Measurements from ENCODE around the gene SVEP1. TPM values are rescaled to one million over a fixed set of nuclear protein-coding genes. Genes with fewer than 3 reads are reported as not detected.
"Not testable (repeated sequence)": the region's sequence is repeated elsewhere in the genome, so short reads cannot be mapped to it uniquely, and the experiment has no call there.

SVEP1 gene
- total RNA-seq, 1 donor from 2014 or later: 0.20 TPM

GRCh38 chr9:110447476-110447875 lies 132.1 kb downstream of the SVEP1 start:
- DNase-seq (ENCODE audit: low read depth, low spot score): no peak

GRCh38 chr9:110446171-110446570 lies 133.4 kb downstream of the SVEP1 start:
- DNase-seq (ENCODE audit: low read depth, low spot score): no peak

- no peak for DNase-seq (ENCODE audit: low read depth, low spot score)
These were observed 134.6 kb downstream of the SVEP1 start for GRCh38 chr9:110444911-110445310.

GRCh38 chr9:110443866-110444220 lies 135.7 kb downstream of the SVEP1 start:
- DNase-seq (ENCODE audit: low read depth, low spot score): no peak

GRCh38 chr9:110443146-110443865 lies 136.2 kb downstream of the SVEP1 start:
- no peak for DNase-seq (ENCODE audit: low read depth, low spot score)

GRCh38 chr9:110440796-110441195 lies 138.7 kb downstream of the SVEP1 start:
- no peak for DNase-seq (ENCODE audit: low read depth, low spot score)

GRCh38 chr9:110440172-110440571 lies 139.4 kb downstream of the SVEP1 start:
- DNase-seq (ENCODE audit: low read depth, low spot score): no peak

GRCh38 chr9:110432253-110432652 lies 147.3 kb downstream of the SVEP1 start:
- DNase-seq (ENCODE audit: low read depth, low spot score): no peak

- DNase-seq (ENCODE audit: low read depth, low spot score): no peak
These were observed 150.1 kb downstream of the SVEP1 start for GRCh38 chr9:110429453-110429852.

GRCh38 chr9:110427497-110428104 lies 151.9 kb downstream of the SVEP1 start:
- no peak for DNase-seq (ENCODE audit: low read depth, low spot score)

- DNase-seq (ENCODE audit: low read depth, low spot score): no peak
These were observed 153.4 kb downstream of the SVEP1 start for GRCh38 chr9:110426052-110426709.

GRCh38 chr9:110414471-110414870 lies 165.1 kb downstream of the SVEP1 start:
- DNase-seq (ENCODE audit: low read depth, low spot score): no peak

- DNase-seq (ENCODE audit: low read depth, low spot score): no peak
These were observed 168.6 kb downstream of the SVEP1 start for GRCh38 chr9:110410961-110411360.

GRCh38 chr9:110408598-110408997 lies 170.9 kb downstream of the SVEP1 start:
- DNase-seq (ENCODE audit: low read depth, low spot score): no peak

GRCh38 chr9:110405858-110406443 lies 173.6 kb downstream of the SVEP1 start:
- DNase-seq (ENCODE audit: low read depth, low spot score): no peak

GRCh38 chr9:110404473-110404872 lies 175.1 kb downstream of the SVEP1 start:
- DNase-seq (ENCODE audit: low read depth, low spot score): no peak

GRCh38 chr9:110399983-110400382 lies 179.6 kb downstream of the SVEP1 start:
- no peak for DNase-seq (ENCODE audit: low read depth, low spot score)

- not testable (repeated sequence) for DNase-seq (ENCODE audit: low read depth, low spot score)
These were observed 180.5 kb downstream of the SVEP1 start for GRCh38 chr9:110398992-110399391.

GRCh38 chr9:110391826-110392485 lies 187.6 kb downstream of the SVEP1 start:
- DNase-seq (ENCODE audit: low read depth, low spot score): no peak

- DNase-seq (ENCODE audit: low read depth, low spot score): no peak
These were observed 190.3 kb downstream of the SVEP1 start for GRCh38 chr9:110389148-110389750.

GRCh38 chr9:110383491-110383890 lies 196.1 kb downstream of the SVEP1 start:
- no peak for DNase-seq (ENCODE audit: low read depth, low spot score)
